Middle frontal gyrus (tissue), 1 donor: ENCODE measurements around the gene KCNQ1.
A peak's percentile ranks its signal among the peaks of the same experiment; 100 is the strongest.

Source experiments
- DNase-seq: peaks from one replicate; pipeline ENCODE4 v3.0.0-alpha.2; 2015; ENCODE audit warnings: low spot score; ENCODE audit errors: extremely low spot score

The KCNQ1 gene

GRCh38 chr11:2726964-2727363, 282.2 kb downstream of the KCNQ1 start:
- no peak for DNase-seq

GRCh38 chr11:2728128-2728662, 283.4 kb downstream of the KCNQ1 start:
- no peak for DNase-seq

- DNase-seq: peak; percentile 77
Measured at GRCh38 chr11:2728663-2729332, 284.0 kb downstream of the KCNQ1 start.

- no peak for DNase-seq
Measured at GRCh38 chr11:2729841-2730240, 285.0 kb downstream of the KCNQ1 start.

- DNase-seq: no peak
Measured at GRCh38 chr11:2730272-2731129, 285.7 kb downstream of the KCNQ1 start.

GRCh38 chr11:2731130-2732125, 286.6 kb downstream of the KCNQ1 start:
- no peak for DNase-seq

GRCh38 chr11:2732261-2732939, 287.6 kb downstream of the KCNQ1 start:
- peak; percentile 53 for DNase-seq

- DNase-seq: no peak
Measured at GRCh38 chr11:2732940-2733628, 288.3 kb downstream of the KCNQ1 start.

GRCh38 chr11:2734181-2735052, 289.6 kb downstream of the KCNQ1 start:
- DNase-seq: no peak

GRCh38 chr11:2735053-2735589, 290.3 kb downstream of the KCNQ1 start:
- no peak for DNase-seq

GRCh38 chr11:2736577-2737225, 291.9 kb downstream of the KCNQ1 start:
- DNase-seq: no peak

- DNase-seq: no peak
Measured at GRCh38 chr11:2737226-2737590, 292.4 kb downstream of the KCNQ1 start.

GRCh38 chr11:2737866-2738265, 293.1 kb downstream of the KCNQ1 start:
- DNase-seq: no peak

GRCh38 chr11:2738551-2739431, 294.0 kb downstream of the KCNQ1 start:
- DNase-seq: no peak

- DNase-seq: no peak
Measured at GRCh38 chr11:2739531-2740274, 294.9 kb downstream of the KCNQ1 start.

- no peak for DNase-seq
Measured at GRCh38 chr11:2740275-2740940, 295.6 kb downstream of the KCNQ1 start.
